ENCODE results near the gene FBN2. TPM values are rescaled to one million over a fixed set of nuclear protein-coding genes. Genes with fewer than 3 reads are reported as not detected.

The FBN2 gene
- total and polyA plus RNA-seq, 2 of the 4 experiments (the other 2 are of a cell fraction), result 26.7 to 69.0 TPM

DNA sequence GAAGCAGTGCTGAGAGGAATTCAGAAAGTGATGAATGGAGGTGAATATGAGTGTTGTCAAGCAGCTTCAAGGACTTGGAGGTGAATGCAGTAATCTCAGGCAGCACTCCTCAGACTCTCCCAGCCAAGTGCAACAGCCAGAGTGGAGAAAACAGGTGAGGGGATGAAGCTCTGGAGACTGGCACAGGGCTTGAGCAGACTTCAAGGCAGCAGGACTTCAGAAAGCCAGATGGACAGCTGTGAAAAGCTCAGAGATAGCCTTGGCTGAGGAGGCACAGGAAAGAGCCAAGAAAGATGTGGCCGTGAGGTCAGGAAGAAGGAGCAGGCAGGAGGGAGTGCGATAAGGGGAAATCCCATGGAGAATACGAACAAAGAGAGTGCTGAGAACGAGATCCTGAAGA, 194.9 kb downstream of the FBN2 start:
- intact Hi-C loops (cut with micrococcal nuclease) (loop anchor here (10.0 kb wide), 1 partner anchor 598 kb away; no protein-coding TSS in a partner anchor), dilution Hi-C loops (cut with HindIII; ENCODE audit: low sequenced_read_pairs, unreplicated experiment) (no loop called here), in situ Hi-C loops (cut with MboI; ENCODE audit: low sequenced_read_pairs) (no loop called here)
- no peaks in the 10 kb centered on the region for H4K20me1 ChIP-seq (ENCODE audit: insufficient read depth, low read length)
- H3K9me3 ChIP-seq (ENCODE audit: control insufficient read depth, insufficient read depth, low read length), result no peaks in the 10 kb centered on the region
- no peaks in the 10 kb centered on the region for H3K79me1 ChIP-seq (ENCODE audit: low read depth in 1 of 2, low read length in 2 of 2)
- no TSS peak for BruUV-seq (replicated peaks)
- H3K14ac ChIP-seq (replicated peaks; ENCODE audit: low read depth, low read length), result no peak overlapping the region
- no peak overlapping the region for H3K18ac ChIP-seq (ENCODE audit: low read depth, low read length)
- no peak overlapping the region for H3K4me2 ChIP-seq (ENCODE audit: low read depth, low read length)
- H2AK5ac ChIP-seq (ENCODE audit: low read depth, low read length), result no peak overlapping the region
- no peak overlapping the region for H3K27ac ChIP-seq (ENCODE audit: insufficient read depth, low read length)
- H2BK5ac ChIP-seq (ENCODE audit: low read depth, low read length, poor library complexity, severe bottlenecking), result no peak overlapping the region
- no peak overlapping the region for H2BK120ac ChIP-seq (ENCODE audit: low read depth, low read length)
- no peak overlapping the region for H3K56ac ChIP-seq (ENCODE audit: extremely low read depth, insufficient read depth, low read length)
- H3K4ac ChIP-seq (ENCODE audit: low read depth, low read length), result no peak overlapping the region
- no peak overlapping the region for H3K23ac ChIP-seq (ENCODE audit: low read depth, low read length)
- H2BK20ac ChIP-seq (ENCODE audit: low read depth, low read length), result no peak overlapping the region
- no peak overlapping the region for H4K8ac ChIP-seq (ENCODE audit: low read depth in 2 of 2, low read length in 2 of 2)
- no peak overlapping the region for H4K5ac ChIP-seq (ENCODE audit: low read depth, low read length)
- H3K27me3 ChIP-seq (ENCODE audit: control insufficient read depth, insufficient read depth, low read length), result no peaks in the 10 kb centered on the region
- no peak overlapping the region for H3K9ac ChIP-seq (ENCODE audit: low read depth, low read length)
- WGBS, 2 experiments (ENCODE audit: extremely low coverage in 2 of 2, insufficient read length in 1 of 2), result 96% methylated on average over 4 of the region's 4 CpGs; no CpG with 5 or more reads in 1 of the 2 experiments
- ATAC-seq (ENCODE audit: low read depth), result no peak
- no peak overlapping the region for H2AK9ac ChIP-seq (replicated peaks; ENCODE audit: low read depth, low read length, poor library complexity)
- no peak for DNase-seq
- H3K4me1 ChIP-seq (ENCODE audit: control insufficient read depth, insufficient read depth, low read length), result no peaks in the 10 kb centered on the region
- ChIA-PET CTCF (no interaction called here), POLR2A (ENCODE audit: unreplicated experiment) (no interaction called here)
- TF ChIP-seq FOS (IDR thresholded peaks at IDR 0.05; ENCODE audit: low read depth, low read length) (no peak), NFE2L2 (IDR thresholded peaks at IDR 0.05; ENCODE audit: low read depth, low read length) (no peak), ELK1 (IDR thresholded peaks at IDR 0.05; ENCODE audit: borderline replicate concordance, low read depth, low read length) (no peak), POLR2A (IDR thresholded peaks at IDR 0.05; ENCODE audit: low read depth, low read length) (no peak), SMC3 (IDR thresholded peaks at IDR 0.05; ENCODE audit: low read depth, low read length) (no peak), BHLHE40 (IDR thresholded peaks at IDR 0.05; ENCODE audit: low read depth, low read length) (no peak), RFX5 (IDR thresholded peaks at IDR 0.05; ENCODE audit: low read depth, low read length) (no peak)
- no peak overlapping the region for H3K4me3 ChIP-seq (ENCODE audit: insufficient read depth, low read depth, low read length)
- no peak overlapping the region for H4K91ac ChIP-seq (ENCODE audit: insufficient read depth, low read depth, low read length)
- H2AFZ ChIP-seq (replicated peaks; ENCODE audit: low read length, poor library complexity), result no peak overlapping the region
- peaks cover 15% of the 10 kb centered on the region; the same call in 1 of the 2 replicates for H3K9me1 ChIP-seq (ENCODE audit: insufficient read depth, low read length)
- H2BK15ac ChIP-seq (ENCODE audit: low read depth, low read length), result no peak overlapping the region
- H3K36me3 ChIP-seq (ENCODE audit: control insufficient read depth, insufficient read depth, low read length), result peaks cover 40% of the 10 kb centered on the region
